Naive thymus-derived CD4-positive, alpha-beta T cell (primary cell): Measurements from ENCODE around the gene ABHD14A. TPM values are rescaled to one million over a fixed set of nuclear protein-coding genes. Genes with fewer than 3 reads are reported as not detected.

Experiments
- ATAC-seq: fragments of 150-1000 bp; cut with Tn5 transposase; 2 replicates; pipeline ENCODE4 v1.10.0; 2021; ENCODE audit warnings: mild to moderate bottlenecking, moderate library complexity
- CTCF ChIA-PET: fragments of 350-600 bp; sonication (Branson Sonifier 250); formaldehyde crosslinking; loops from one replicate; lab custom pipeline; 2021; ENCODE audit warnings: antibody characterized with exemption; lab: Charles Lee
- POLR2A ChIA-PET: fragments of 350-600 bp; sonication (Branson Sonifier 250); formaldehyde crosslinking; loops from one replicate; lab custom pipeline; 2021; ENCODE audit warnings: antibody characterized with exemption, inconsistent platforms; lab: Charles Lee
- DNase-seq, 9 donors: peaks; one replicate each; pipeline versions ENCODE4 v3.0.0 to v3.0.0-alpha.2; 2020 to 2022; ENCODE audit warnings: mixed read lengths in 1 of 9
- H3K27ac ChIP-seq: one replicate; pipeline ENCODE4 v1.7.0; 2013; ENCODE audit warnings: mild to moderate bottlenecking, low read depth, low read length, moderate library complexity
- H3K27me3 ChIP-seq, 2 donors: one replicate each; pipeline ENCODE4 v1.7.0; 2013; ENCODE audit warnings: low read length in 2 of 2, mild to moderate bottlenecking in 2 of 2, moderate library complexity in 2 of 2; ENCODE audit not compliant: control insufficient read depth in 2 of 2, insufficient read depth in 2 of 2
- H3K36me3 ChIP-seq, 3 experiments: 1 replicate in 2 of 3; 2 replicates in 1 of 3; pipeline ENCODE4 v1.7.0; 2013; ENCODE audit warnings: low read length in 3 of 3, mild to moderate bottlenecking in 3 of 3, moderate library complexity in 1 of 3; ENCODE audit not compliant: insufficient read depth in 3 of 3, control insufficient read depth in 2 of 3
- H3K4me1 ChIP-seq, 2 donors: one replicate each; pipeline ENCODE4 v1.7.0; 2013; ENCODE audit warnings: low read length in 2 of 2, mild to moderate bottlenecking in 2 of 2, moderate library complexity in 1 of 2; ENCODE audit not compliant: control insufficient read depth in 2 of 2, insufficient read depth in 2 of 2
- H3K4me3 ChIP-seq: 2 replicates; pipeline ENCODE4 v1.7.0; 2013; ENCODE audit warnings: mild to moderate bottlenecking, low read length
- H3K9me3 ChIP-seq, 3 experiments: 1 replicate in 2 of 3; 2 replicates in 1 of 3; pipeline ENCODE4 v1.7.0; 2013; ENCODE audit warnings: low read length in 3 of 3; ENCODE audit not compliant: control insufficient read depth in 2 of 3
- H3K27ac Mint-ChIP-seq, 9 donors: one replicate each; pipeline ENCODE4 v1.8.0; 2020 to 2022; ENCODE audit warnings: mixed read lengths in 9 of 9, mild to moderate bottlenecking in 8 of 9, moderate library complexity in 5 of 9, inconsistent platforms in 2 of 9
- H3K27me3 Mint-ChIP-seq, 5 donors: one replicate each; pipeline ENCODE4 v1.8.0; 2021 to 2022; ENCODE audit warnings: mixed read lengths in 5 of 5, mild to moderate bottlenecking in 1 of 5
- H3K36me3 Mint-ChIP-seq, 5 donors: one replicate each; pipeline ENCODE4 v1.8.0; 2020 to 2022; ENCODE audit warnings: mixed read lengths in 5 of 5, mild to moderate bottlenecking in 3 of 5, inconsistent platforms in 1 of 5
- H3K4me1 Mint-ChIP-seq, 7 donors: one replicate each; pipeline ENCODE4 v1.8.0; 2020 to 2022; ENCODE audit warnings: mixed read lengths in 7 of 7, mild to moderate bottlenecking in 3 of 7, inconsistent platforms in 1 of 7
- H3K4me3 Mint-ChIP-seq, 10 donors: one replicate each; pipeline ENCODE4 v1.8.0; 2020 to 2022; ENCODE audit warnings: mild to moderate bottlenecking in 10 of 10, mixed read lengths in 10 of 10, moderate library complexity in 6 of 10, inconsistent platforms in 2 of 10
- H3K9me3 Mint-ChIP-seq, 11 donors: one replicate each; pipeline ENCODE4 v1.8.0; 2020 to 2022; ENCODE audit warnings: mixed read lengths in 11 of 11, mild to moderate bottlenecking in 4 of 11, inconsistent platforms in 1 of 11, moderate library complexity in 1 of 11
- intact Hi-C, 2 donors: fragments of 100-400 bp; cut with micrococcal nuclease; formaldehyde crosslinking; loops; one replicate each; pipeline ENCODE4 v1.15.1; 2023
- polyA plus RNA-seq, 2 donors: library from polyadenylated mRNA; unstranded; fragments of 300-500 nt; fragmentation: Illumina TruSeq; gene quantifications; one replicate each; pipeline ENCODE4 v1.2.3, GENCODE V29; 2021
- total RNA-seq, 6 experiments: library from RNA in 5 of 6; stranded (reverse) in 5 of 6; gene quantifications; 1 replicate in 5 of 6; 2 replicates in 1 of 6; pipeline ENCODE4 v1.2.3 and lab custom pipeline; 2021 to 2026

Gene ABHD14A
- total and polyA plus RNA-seq, 7 experiments from 2014 or later: 9.9 to 96.9 (median 21.6) TPM

DNA sequence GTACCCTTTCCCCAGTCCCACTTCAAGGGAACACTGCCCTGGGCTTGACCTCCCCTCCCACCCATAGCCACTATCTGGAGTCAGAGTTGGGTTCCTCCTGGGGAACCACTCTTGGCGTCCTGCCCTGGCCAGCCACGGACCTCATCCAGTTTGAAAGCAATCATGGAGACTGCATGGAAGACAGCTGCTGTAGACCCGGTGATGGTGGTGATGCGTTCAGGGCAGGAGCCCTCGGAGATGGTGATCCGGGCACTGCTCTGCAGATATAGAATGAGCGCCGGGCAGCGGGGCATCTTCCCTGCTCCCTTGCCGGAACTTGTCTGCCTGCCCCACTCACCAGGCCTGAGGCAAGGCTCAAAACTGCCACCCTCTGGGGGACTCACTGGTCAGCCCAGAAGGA is 14.5 kb upstream of the ABHD14A start:
- Histone ChIP-seq H3K36me3 (peaks cover 0 to 3% (median 0%) of the 10 kb centered on the region in 3 experiments), H3K9me3 (no peaks in the 10 kb centered on the region), H3K4me3 (no peak overlapping the region), H3K27me3 (peaks cover 3 to 4% of the 10 kb centered on the region in 2 donors), H3K4me1 (peaks cover 0 to 7% of the 10 kb centered on the region in 2 donors), H3K27ac (no peak overlapping the region)
- Mint-ChIP-seq H3K27ac (no peak overlapping the region), H3K4me3 (no peak overlapping the region), H3K9me3 (no peaks in the 10 kb centered on the region), H3K36me3 (peaks cover 0 to 11% (median 4%) of the 10 kb centered on the region in 5 donors), H3K27me3 (peaks cover 0 to 18% (median 0%) of the 10 kb centered on the region in 5 donors), H3K4me1 (peaks cover 2 to 13% (median 9%) of the 10 kb centered on the region in 7 donors)
- ChIA-PET CTCF (no interaction called here), POLR2A (no interaction called here)
- DNase-seq (no peak), ATAC-seq (no peak)
- intact Hi-C loops: no loop called here

DNA sequence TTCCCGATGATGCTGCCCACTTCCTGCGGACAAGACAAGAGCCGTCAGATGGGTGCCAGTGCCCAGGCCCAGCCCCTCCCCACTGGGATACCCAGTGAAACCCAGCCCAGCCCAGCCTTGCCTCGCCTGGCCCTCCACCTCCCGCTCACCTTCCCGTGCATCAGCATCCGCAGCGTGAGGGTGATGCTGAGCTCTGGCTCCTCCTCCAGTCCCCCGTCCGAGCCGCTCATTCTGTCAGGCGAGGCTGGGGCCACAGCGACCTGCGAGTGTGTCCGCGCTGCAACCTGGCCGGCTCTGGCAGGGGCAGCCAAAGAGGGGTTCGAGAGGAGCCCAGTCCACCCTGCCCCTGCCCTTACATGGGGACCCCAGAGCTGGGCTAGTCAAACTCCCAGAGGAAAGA is 13.9 kb upstream of the ABHD14A start:
- peaks cover 0 to 3% (median 0%) of the 10 kb centered on the region in 3 experiments for H3K36me3 ChIP-seq
- no peak overlapping the region for H3K4me3 Mint-ChIP-seq
- peaks cover 0 to 11% (median 4%) of the 10 kb centered on the region in 5 donors for H3K36me3 Mint-ChIP-seq
- DNase-seq: no peak
- no peaks in the 10 kb centered on the region for H3K9me3 ChIP-seq
- intact Hi-C loops: no loop called here
- H3K4me1 Mint-ChIP-seq: peaks cover 6 to 18% (median 13%) of the 10 kb centered on the region in 7 donors
- peaks cover 0 to 17% (median 0%) of the 10 kb centered on the region in 5 donors for H3K27me3 Mint-ChIP-seq
- CTCF ChIA-PET: no interaction called here
- H3K27me3 ChIP-seq: peaks cover 0 to 4% of the 10 kb centered on the region in 2 donors
- H3K9me3 Mint-ChIP-seq: no peaks in the 10 kb centered on the region
- no peak for ATAC-seq
- no peak overlapping the region for H3K27ac Mint-ChIP-seq
- H3K4me1 ChIP-seq: peaks cover 0 to 7% of the 10 kb centered on the region in 2 donors
- H3K27ac ChIP-seq: no peak overlapping the region
- POLR2A ChIA-PET: interaction anchor here (1.8 kb wide), 1 partner anchor 35 kb away, joined by 5 read pairs; the partner anchor contains the start of gene RPL29
- no peak overlapping the region for H3K4me3 ChIP-seq

DNA sequence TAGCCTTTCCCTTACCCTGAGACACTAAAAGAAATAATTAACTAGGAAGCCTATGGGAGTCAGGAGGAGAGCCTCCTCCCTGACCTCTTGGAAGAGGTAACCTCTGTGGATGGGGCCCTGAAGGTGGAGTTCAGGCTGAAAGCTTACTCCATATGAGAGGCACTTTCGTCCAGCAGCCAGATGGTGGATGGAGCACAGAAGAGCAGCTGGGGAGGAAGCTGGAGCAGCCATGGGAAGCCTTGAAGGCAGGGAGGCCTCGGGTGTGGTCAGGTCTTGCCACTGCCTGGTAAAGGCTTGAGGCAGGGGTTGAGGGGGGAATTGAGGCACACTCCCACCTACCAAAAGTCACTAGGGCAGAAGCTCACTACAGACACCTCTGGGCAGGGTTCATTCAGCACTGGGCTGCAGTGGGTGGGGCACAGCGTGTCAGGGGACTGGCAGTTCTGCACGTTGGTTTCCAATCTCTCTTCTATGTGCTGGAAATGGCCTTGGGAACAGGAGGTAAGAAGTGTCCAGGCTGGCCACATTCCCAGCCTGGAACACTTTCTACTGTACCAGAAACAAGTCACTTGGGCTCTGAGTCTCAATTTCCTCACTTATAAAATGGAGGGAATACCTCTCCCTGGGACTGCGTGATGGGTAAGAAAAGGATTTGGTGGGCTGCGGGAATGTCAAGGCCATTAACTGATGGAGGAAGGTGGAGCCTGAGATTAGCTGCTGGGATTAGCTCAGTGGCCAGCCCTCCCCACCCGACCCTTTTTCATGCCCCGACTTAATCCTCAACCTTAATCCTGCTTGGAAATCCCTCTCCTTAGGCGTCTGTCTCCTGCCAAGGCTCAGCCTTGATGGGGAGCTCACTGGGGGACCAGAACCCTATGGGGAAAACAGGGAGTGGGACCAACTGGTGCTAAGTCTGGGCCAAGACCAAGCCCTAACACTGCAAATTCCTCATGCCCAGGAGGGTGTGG is 13.0 kb upstream of the ABHD14A start:
- ChIA-PET CTCF (no interaction called here), POLR2A (interaction anchor here (0.9 to 1.8 kb wide), 2 partner anchors 12 to 34 kb away, joined by 3 to 5 read pairs; partner anchors contain the start of genes ABHD14B and RPL29)
- intact Hi-C loops: no loop called here
- Mint-ChIP-seq H3K36me3 (peaks cover 0 to 11% (median 4%) of the 10 kb centered on the region in 5 donors), H3K9me3 (no peaks in the 10 kb centered on the region), H3K4me3 (no peak overlapping the region), H3K27me3 (peaks cover 0 to 12% (median 0%) of the 10 kb centered on the region in 5 donors), H3K27ac (no peak overlapping the region), H3K4me1 (peaks cover 11 to 21% (median 18%) of the 10 kb centered on the region in 7 donors)
- peaks cover 0 to 4% of the 10 kb centered on the region in 2 donors for H3K27me3 ChIP-seq
- H3K36me3 ChIP-seq: peaks cover 0 to 3% (median 0%) of the 10 kb centered on the region in 3 experiments
- H3K9me3 ChIP-seq: no peaks in the 10 kb centered on the region
- H3K4me1 ChIP-seq: peaks cover 3 to 6% of the 10 kb centered on the region in 2 donors
- DNase-seq (no peak), ATAC-seq (no peak)
- no peak overlapping the region for H3K27ac ChIP-seq
- H3K4me3 ChIP-seq: no peak overlapping the region

DNA sequence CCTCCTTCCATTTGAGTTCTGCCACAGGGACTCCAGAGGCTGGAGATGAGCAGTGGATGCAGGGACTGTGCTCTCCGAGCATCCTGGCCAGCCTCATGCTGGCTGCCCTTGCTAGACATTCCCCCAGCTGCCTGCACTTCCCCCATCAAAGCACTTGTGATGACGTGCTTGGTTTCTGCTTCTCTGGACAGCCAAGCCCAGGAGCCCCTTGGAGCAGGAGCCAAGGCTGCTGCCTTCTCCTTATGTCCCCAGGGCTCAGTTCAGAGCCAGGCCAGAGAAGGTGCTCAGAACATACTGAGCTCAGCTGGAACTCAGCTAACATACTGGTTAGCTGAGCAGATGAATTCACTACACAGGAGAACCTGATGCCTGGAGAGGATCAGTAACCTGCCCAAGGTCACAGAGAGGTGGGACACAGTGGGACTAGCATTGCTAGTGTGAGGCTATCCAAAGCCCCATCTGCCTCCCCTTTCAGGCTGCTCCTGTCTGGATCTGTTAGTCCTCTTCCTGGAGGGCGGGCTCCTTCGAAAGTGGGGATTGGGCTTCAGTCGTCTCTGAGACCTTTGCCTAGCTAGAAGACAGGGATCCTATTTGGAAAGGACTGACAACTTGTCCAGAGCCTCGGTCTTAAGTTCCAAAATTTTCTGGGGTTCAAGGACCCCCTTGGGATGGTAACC is 11.9 kb upstream of the ABHD14A start:
- Histone ChIP-seq H3K4me3 (no peak overlapping the region), H3K9me3 (no peaks in the 10 kb centered on the region), H3K27me3 (no peaks in the 10 kb centered on the region), H3K36me3 (peaks cover 0 to 3% (median 0%) of the 10 kb centered on the region in 3 experiments), H3K27ac (no peak overlapping the region), H3K4me1 (peaks cover 7% of the 10 kb centered on the region in 2 donors)
- H3K9me3 Mint-ChIP-seq: no peaks in the 10 kb centered on the region
- intact Hi-C loops: no loop called here
- H3K4me3 Mint-ChIP-seq: no peak overlapping the region
- peaks cover 0 to 10% (median 0%) of the 10 kb centered on the region in 5 donors for H3K27me3 Mint-ChIP-seq
- ChIA-PET CTCF (interaction anchor here (0.5 kb wide), 2 partner anchors 184 to 371 kb away, joined by 4 to 9 read pairs; no protein-coding TSS in a partner anchor), POLR2A (interaction anchor here (0.9 to 1.8 kb wide), 2 partner anchors 11 to 33 kb away, joined by 3 to 5 read pairs; partner anchors contain the start of genes ABHD14B and RPL29)
- H3K36me3 Mint-ChIP-seq: peaks cover 0 to 11% (median 4%) of the 10 kb centered on the region in 5 donors
- H3K4me1 Mint-ChIP-seq: peaks cover 11 to 21% (median 18%) of the 10 kb centered on the region in 7 donors
- H3K27ac Mint-ChIP-seq: no peak overlapping the region
- ATAC-seq: no peak
- no peak for DNase-seq

DNA sequence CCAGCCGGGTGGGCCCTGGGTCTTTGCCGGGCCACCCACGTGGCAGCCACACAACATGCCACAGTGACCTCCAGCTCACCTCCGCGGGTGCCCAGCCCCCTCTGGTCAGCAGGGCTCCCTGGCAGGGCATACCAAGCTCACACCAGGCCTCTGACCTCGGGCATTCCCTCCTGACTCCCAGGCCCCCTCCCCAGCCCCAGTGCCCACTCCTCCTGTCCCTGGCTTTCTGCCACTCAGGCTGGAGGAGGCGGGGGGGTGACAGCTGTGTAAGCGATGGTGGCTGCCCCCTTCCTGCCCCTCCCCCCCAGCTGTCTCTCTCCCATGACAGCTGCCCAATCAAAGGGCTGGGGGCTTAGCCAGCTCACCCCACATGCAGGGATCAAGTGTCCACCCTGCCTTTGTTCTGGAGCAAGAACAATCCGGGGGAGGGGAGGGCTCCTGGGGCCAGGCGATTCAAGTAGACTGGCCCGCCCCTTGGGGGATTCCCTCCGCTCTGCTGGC is 10.9 kb upstream of the ABHD14A start:
- DNase-seq: no peak
- H3K27ac Mint-ChIP-seq: no peak overlapping the region

DNA sequence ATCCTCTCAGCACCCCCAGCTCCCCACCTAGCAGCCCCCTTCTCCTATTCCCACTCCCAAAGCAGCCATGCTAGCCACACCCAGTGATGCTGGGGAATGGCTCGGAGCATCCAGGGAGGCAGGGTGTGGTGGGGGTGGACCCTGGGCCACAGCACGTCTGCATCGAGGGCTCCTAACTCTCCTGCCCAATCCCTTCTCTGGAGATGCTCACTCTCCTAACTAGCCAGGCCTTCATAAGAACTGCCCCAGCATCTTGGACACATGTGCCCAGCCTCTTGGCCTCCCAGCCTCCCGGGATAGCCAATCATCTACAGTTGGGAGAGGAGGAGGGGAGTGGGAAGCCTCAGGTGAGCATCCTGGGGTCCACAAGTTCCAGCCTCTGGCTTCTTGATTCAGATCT is 10.3 kb upstream of the ABHD14A start:
- Histone ChIP-seq H3K4me3 (no peak overlapping the region), H3K27ac (no peak overlapping the region), H3K36me3 (no peaks in the 10 kb centered on the region), H3K27me3 (no peaks in the 10 kb centered on the region), H3K9me3 (no peaks in the 10 kb centered on the region), H3K4me1 (peaks cover 7 to 9% of the 10 kb centered on the region in 2 donors)
- no peak for DNase-seq
- peaks cover 0 to 6% (median 0%) of the 10 kb centered on the region in 5 donors for H3K36me3 Mint-ChIP-seq
- POLR2A ChIA-PET: interaction anchor here (1.0 to 1.4 kb wide), 3 partner anchors 9 to 15 kb away, joined by 3 to 6 read pairs (median 3); partner anchors contain the start of gene ABHD14B
- H3K27ac Mint-ChIP-seq: no peak overlapping the region
- CTCF ChIA-PET: interaction anchor here (0.8 kb wide), 1 partner anchor 9 kb away, joined by 4 read pairs; the partner anchor contains the start of gene ABHD14B
- H3K4me1 Mint-ChIP-seq: peaks cover 18 to 31% (median 24%) of the 10 kb centered on the region in 7 donors
- intact Hi-C loops: no loop called here
- H3K4me3 Mint-ChIP-seq: peak overlapping the region in 1 of 10 donors; percentile 27
- ATAC-seq: no peak
- peaks cover 0 to 10% (median 0%) of the 10 kb centered on the region in 5 donors for H3K27me3 Mint-ChIP-seq
- H3K9me3 Mint-ChIP-seq: no peaks in the 10 kb centered on the region

More for the DNA sequence above, 10.9 kb upstream of the ABHD14A start:
- H3K27me3 ChIP-seq: no peaks in the 10 kb centered on the region
- H3K4me3 Mint-ChIP-seq: no peak overlapping the region
- peaks cover 0 to 10% (median 0%) of the 10 kb centered on the region in 5 donors for H3K27me3 Mint-ChIP-seq
- no peak overlapping the region for H3K27ac ChIP-seq
- peaks cover 0 to 1% (median 0%) of the 10 kb centered on the region in 3 experiments for H3K36me3 ChIP-seq
- intact Hi-C loops: no loop called here
- ChIA-PET POLR2A (no interaction called here), CTCF (no interaction called here)
- H3K9me3 ChIP-seq: no peaks in the 10 kb centered on the region
- H3K9me3 Mint-ChIP-seq: no peaks in the 10 kb centered on the region
- no peak for ATAC-seq
- H3K4me3 ChIP-seq: no peak overlapping the region
- H3K4me1 ChIP-seq: peaks cover 7 to 9% of the 10 kb centered on the region in 2 donors
- H3K36me3 Mint-ChIP-seq: peaks cover 0 to 6% (median 0%) of the 10 kb centered on the region in 5 donors
- peaks cover 15 to 28% (median 23%) of the 10 kb centered on the region in 7 donors for H3K4me1 Mint-ChIP-seq
